ENCODE results near the gene OPRD1.

- TF ChIP-seq EZH2phosphoT487 (IDR thresholded peaks at IDR 0.05; ENCODE audit: borderline replicate concordance) = no peak
- no peak for TF ChIP-seq CTCF (conservative IDR thresholded peaks at IDR 0.05; ENCODE audit: low read length)
Observed at GRCh38 chr1:28832966-28833365, 21.0 kb downstream of the OPRD1 start.

Data from Loucy (cell line).